Heart left ventricle (tissue), 16 donors: ENCODE measurements around the gene MORC2. TPM values are rescaled to one million over a fixed set of nuclear protein-coding genes. Genes with fewer than 3 reads are reported as not detected.

Experiments
- ATAC-seq, 4 donors: fragments of 200-7000 bp; cut with Tn5 transposase; one replicate each; pipeline ENCODE4 v1.9.1; 2020 to 2022; ENCODE audit warnings: moderate library complexity in 4 of 4, mild to moderate bottlenecking in 3 of 4, moderate number of reproducible peaks in 1 of 4
- DNase-seq, 5 donors: peaks; one replicate each; pipeline ENCODE4 v3.0.0-alpha.2; 2020
- H3K27ac ChIP-seq, 12 donors: fragments of 200-600 bp; sonication (generic) in 4 of 12; one replicate each; pipeline versions ENCODE4 v1.5.0 to v1.8.0; 2016 to 2022; ENCODE audit warnings: mild to moderate bottlenecking in 2 of 12
- H3K27me3 ChIP-seq, 9 donors: fragments of 200-600 bp; sonication (generic) in 2 of 9; one replicate each; pipeline versions ENCODE4 v1.5.1 to v1.8.0; 2016 to 2022; ENCODE audit warnings: mild to moderate bottlenecking in 3 of 9
- H3K36me3 ChIP-seq, 9 donors: fragments of 200-600 bp; sonication (generic) in 2 of 9; one replicate each; pipeline versions ENCODE4 v1.5.0 to v1.8.0; 2018 to 2022; ENCODE audit warnings: mild to moderate bottlenecking in 2 of 9
- H3K4me1 ChIP-seq, 12 donors: fragments of 200-600 bp; sonication (generic) in 4 of 12; one replicate each; pipeline versions ENCODE4 v1.5.0 to v1.8.0; 2016 to 2022; ENCODE audit warnings: mild to moderate bottlenecking in 3 of 12
- H3K4me3 ChIP-seq, 12 donors: fragments of 200-600 bp; sonication (generic) in 4 of 12; one replicate each; pipeline versions ENCODE4 v1.5.0 to v1.8.0; 2017 to 2022; ENCODE audit warnings: mild to moderate bottlenecking in 9 of 12, moderate library complexity in 4 of 12
- H3K9me3 ChIP-seq, 12 donors: fragments of 200-600 bp; sonication (generic) in 4 of 12; one replicate each; pipeline versions ENCODE4 v1.5.0 to v1.8.0; 2016 to 2022; ENCODE audit warnings: mild to moderate bottlenecking in 1 of 12
- CTCF ChIP-seq, 12 donors: fragments of 200-600 bp; sonication (generic) in 4 of 12; IDR thresholded peaks; one replicate each; pipeline versions ENCODE4 v1.5.0 to v1.8.0; 2018 to 2022; ENCODE audit warnings: antibody characterized with exemption in 12 of 12, mild to moderate bottlenecking in 5 of 12
- POLR2A ChIP-seq, 2 donors: fragments of 450-650 bp; IDR thresholded peaks; one replicate each; pipeline ENCODE4 v1.6.1; 2017; ENCODE audit warnings: antibody characterized with exemption in 2 of 2, mild to moderate bottlenecking in 2 of 2, moderate library complexity in 2 of 2
- WGBS, 4 donors: extraction: QIAGEN DNeasy Blood & Tissue Kit in 2 of 4; methylation state at CpG; one replicate each; pipeline versions ENCODE4 v1.1.5 to v1.1.7; 2013 to 2018; 5-methylcytosine and 5-hydroxymethylcytosine counted together
- intact Hi-C, 10 donors: fragments of 100-400 bp; cut with DNase I; formaldehyde crosslinking; loops; one replicate each; pipeline versions ENCODE4 v1.11.1 to v1.14.2; 2022
- polyA plus RNA-seq, 2 donors: library from polyadenylated mRNA; stranded (reverse); fragments of 200-250 nt; gene quantifications; one replicate each; pipeline ENCODE4 v1.2.3, GENCODE V29; 2013
- total RNA-seq, 9 donors: library from RNA; depleted of rRNA in 2 of 9; stranded (reverse); fragments of >200 nt in 2 of 9; fragmentation: NEBNext Ultra II Directional in 3 of 9; extraction: Animal tissue kit (Norgen Biotek cat#: 25700) in 3 of 9; gene quantifications; one replicate each; pipeline versions ENCODE4 v1.1.0 to v1.2.4, GENCODE V29; 2016 to 2023
- donor health status: ischemic (EF 13 %, LVEDD 7.1; RV severe dilation, severe dysfunction).
- donor health status: healthy with polysubstance abuse.
- donor health status: DM: no; HTN: yes; CAD: no.
- donor health status: DM: no; HTN: no; CAD: no.
- donor health status: ischemic (EF 25% LVEDD 6.9; RV normal size, moderate dysfunction).
- donor health status: ischemic (EF 25% LVEDD 5.7; RV mildly dilated, moderate dysfunction).
- donor health status: healthy.
- donor health status: DM: yes; HTN: yes; CAD: no.
- donor health status: ischemic (EF 35%, LVEDD 5.7; RV mildly dilated, moderate dysfunction).
- donor health status: nonischemic (EF 11% LVEDD 7.7; RV severe dilation, severe dysfunction).
- donor health status: DM: yes; HTN: yes; CAD: no.
- donor health status: PGD.
- donor health status: ischemic (EF 29% LVEDD 5.4; RV normal size, mild dysfunction).
- donor health status: nonischemic (EF 23%, LVEDD 6.1; RV moderate dilation, normal function).

The MORC2 gene
- total and polyA plus RNA-seq, 11 donors: 12.0 to 24.4 (median 17.8) TPM

GRCh38 chr22:30990690-30991089 lies 22.1 kb upstream of the MORC2 start:
- Histone ChIP-seq H3K4me1 (peaks cover 0 to 3% (median 0%) of the 10 kb centered on the region in 12 donors), H3K4me3 (no peak overlapping the region), H3K36me3 (no peaks in the 10 kb centered on the region), H3K9me3 (peaks cover 0 to 16% (median 0%) of the 10 kb centered on the region in 12 donors), H3K27me3 (no peaks in the 10 kb centered on the region), H3K27ac (no peak overlapping the region)
- no peak for DNase-seq
- intact Hi-C loops: no loop called here
- TF ChIP-seq CTCF (IDR thresholded peaks at IDR 0.05) (no peak), POLR2A (IDR thresholded peaks at IDR 0.05) (no peak)
- WGBS, 4 donors: 76 to 100% (median 83%) methylated on average over 1 of the region's 1 CpG
- ATAC-seq: no peak

DNA sequence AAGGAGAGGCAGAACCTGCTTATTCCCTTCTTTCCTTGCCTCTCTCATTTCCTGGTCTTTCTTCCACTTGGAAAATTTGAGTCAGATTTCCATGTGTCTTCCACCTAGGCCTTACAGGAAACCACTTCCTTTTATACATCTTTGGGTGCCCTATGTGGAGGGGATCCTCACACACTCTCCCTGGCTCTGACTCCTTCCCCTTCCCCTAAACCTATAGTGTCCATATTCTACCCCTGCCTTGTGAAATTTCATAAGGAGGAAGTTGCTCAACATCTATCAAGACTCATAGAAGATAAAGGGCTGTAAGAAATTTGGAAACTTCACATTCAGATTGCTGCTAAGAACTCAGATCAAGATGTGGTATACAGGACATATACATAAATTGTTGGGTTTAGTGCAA lies 20.9 kb upstream of the MORC2 start:
- H3K36me3 ChIP-seq: no peaks in the 10 kb centered on the region
- DNase-seq: no peak
- H3K9me3 ChIP-seq: peaks cover 0 to 21% (median 0%) of the 10 kb centered on the region in 12 donors
- peaks cover 0 to 3% (median 0%) of the 10 kb centered on the region in 12 donors for H3K4me1 ChIP-seq
- no peaks in the 10 kb centered on the region for H3K27me3 ChIP-seq
- ATAC-seq: no peak
- no peak overlapping the region for H3K27ac ChIP-seq
- TF ChIP-seq CTCF (IDR thresholded peaks at IDR 0.05) (no peak), POLR2A (IDR thresholded peaks at IDR 0.05) (no peak)
- H3K4me3 ChIP-seq: no peak overlapping the region
- intact Hi-C loops: loop anchor here in 1 of 10 donors (10.0 kb wide), 1 partner anchor 45 kb away; no protein-coding TSS in a partner anchor

DNA sequence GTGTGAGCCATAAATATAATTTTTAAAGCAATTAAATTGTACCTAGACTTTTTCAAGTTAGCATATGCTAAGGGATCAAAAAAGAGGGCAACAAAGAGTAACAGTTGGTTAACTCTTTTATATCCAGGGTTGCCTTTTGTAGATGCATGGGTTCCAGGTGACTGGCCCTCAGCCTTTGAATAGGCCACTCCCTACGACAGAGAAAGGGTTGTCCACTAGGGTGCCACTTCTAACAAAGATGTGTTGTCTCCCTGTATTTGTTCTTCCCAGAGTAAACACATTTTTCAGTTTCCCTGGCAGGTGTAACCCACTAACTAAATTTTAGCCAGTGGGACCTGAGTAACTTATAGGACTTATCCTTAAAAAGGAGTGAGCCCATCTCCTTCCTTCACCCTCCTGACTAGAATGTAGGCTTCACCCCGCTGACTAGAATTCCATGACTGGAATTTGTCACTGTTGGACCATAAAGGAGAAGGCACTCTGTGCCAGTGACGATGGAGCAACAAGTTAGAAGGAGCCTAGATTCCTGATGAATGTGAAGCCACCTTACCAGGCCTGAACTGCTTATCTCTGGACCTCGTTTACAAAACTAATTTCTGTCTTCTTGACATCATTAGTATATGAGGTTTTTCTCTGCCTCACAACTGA lies 17.1 kb upstream of the MORC2 start:
- Histone ChIP-seq H3K27me3 (no peaks in the 10 kb centered on the region), H3K4me3 (no peak overlapping the region), H3K36me3 (no peaks in the 10 kb centered on the region), H3K27ac (no peak overlapping the region), H3K4me1 (no peaks in the 10 kb centered on the region), H3K9me3 (peaks cover 0 to 43% (median 0%) of the 10 kb centered on the region in 12 donors)
- ATAC-seq: no peak
- DNase-seq: no peak
- no peak for TF ChIP-seq CTCF (IDR thresholded peaks at IDR 0.05)
- no peak for TF ChIP-seq POLR2A (IDR thresholded peaks at IDR 0.05)
- WGBS, 4 donors: 67 to 86% (median 79%) methylated on average over 4 of the region's 4 CpGs
- intact Hi-C loops: loop anchor here in 1 of 10 donors (10.0 kb wide), 1 partner anchor 49 kb away; no protein-coding TSS in a partner anchor

- no peak for ATAC-seq
- intact Hi-C loops: loop anchor here in 1 of 10 donors (10.0 kb wide), 1 partner anchor 50 kb away; no protein-coding TSS in a partner anchor
- no peaks in the 10 kb centered on the region for H3K27me3 ChIP-seq
- TF ChIP-seq CTCF (IDR thresholded peaks at IDR 0.05): no peak
- TF ChIP-seq POLR2A (IDR thresholded peaks at IDR 0.05): no peak
- peaks cover 0 to 57% (median 6%) of the 10 kb centered on the region in 12 donors for H3K9me3 ChIP-seq
- no peak overlapping the region for H3K27ac ChIP-seq
- H3K36me3 ChIP-seq: no peaks in the 10 kb centered on the region
- no peaks in the 10 kb centered on the region for H3K4me1 ChIP-seq
- no peak for DNase-seq
- no peak overlapping the region for H3K4me3 ChIP-seq
- 78 to 92% (median 81%) methylated on average over 2 of the region's 2 CpGs for WGBS, 4 donors
These were observed 15.7 kb upstream of the MORC2 start for GRCh38 chr22:30984317-30984716.
